Activated naive CD8-positive, alpha-beta T cell treated with anti-CD3 and anti-CD28 coated beads, Interleukin-2, amount 10 ng/mL, durations not matched to agents 7 days and 5 days (primary cell): ENCODE measurements around the gene CSTF2T. TPM values are rescaled to one million over a fixed set of nuclear protein-coding genes. Genes with fewer than 3 reads are reported as not detected.

ENCODE experiments used
- ATAC-seq: fragments of 150-1000 bp; cut with Tn5 transposase; one replicate; pipeline ENCODE4 v1.10.0; 2021; ENCODE audit warnings: low read depth, moderate library complexity
- POLR2A ChIA-PET: fragments of 350-600 bp; sonication (Branson Sonifier 250); formaldehyde crosslinking; loops from one replicate; lab custom pipeline; 2021; ENCODE audit warnings: antibody characterized with exemption; lab: Charles Lee
- DNase-seq: peaks from one replicate; pipeline ENCODE4 v3.0.0; 2021
- H3K27ac Mint-ChIP-seq: one replicate; pipeline ENCODE4 v1.8.0; 2022; ENCODE audit warnings: mild to moderate bottlenecking, mixed read lengths
- H3K27me3 Mint-ChIP-seq: one replicate; pipeline ENCODE4 v1.8.0; 2022; ENCODE audit warnings: mild to moderate bottlenecking, moderate library complexity, mixed read lengths
- H3K36me3 Mint-ChIP-seq: one replicate; pipeline ENCODE4 v1.8.0; 2021; ENCODE audit warnings: mild to moderate bottlenecking, mixed read lengths
- H3K4me1 Mint-ChIP-seq: one replicate; pipeline ENCODE4 v1.8.0; 2021; ENCODE audit warnings: mixed read lengths
- H3K4me3 Mint-ChIP-seq: one replicate; pipeline ENCODE4 v1.8.0; 2022; ENCODE audit warnings: mild to moderate bottlenecking, moderate library complexity, mixed read lengths
- H3K9me3 Mint-ChIP-seq: one replicate; pipeline ENCODE4 v1.8.0; 2021; ENCODE audit warnings: mixed read lengths
- total RNA-seq, 2 experiments: library from RNA; stranded (reverse); gene quantifications; one replicate each; pipeline ENCODE4 v1.2.3, GENCODE V29; 2021

The CSTF2T gene, protein sequence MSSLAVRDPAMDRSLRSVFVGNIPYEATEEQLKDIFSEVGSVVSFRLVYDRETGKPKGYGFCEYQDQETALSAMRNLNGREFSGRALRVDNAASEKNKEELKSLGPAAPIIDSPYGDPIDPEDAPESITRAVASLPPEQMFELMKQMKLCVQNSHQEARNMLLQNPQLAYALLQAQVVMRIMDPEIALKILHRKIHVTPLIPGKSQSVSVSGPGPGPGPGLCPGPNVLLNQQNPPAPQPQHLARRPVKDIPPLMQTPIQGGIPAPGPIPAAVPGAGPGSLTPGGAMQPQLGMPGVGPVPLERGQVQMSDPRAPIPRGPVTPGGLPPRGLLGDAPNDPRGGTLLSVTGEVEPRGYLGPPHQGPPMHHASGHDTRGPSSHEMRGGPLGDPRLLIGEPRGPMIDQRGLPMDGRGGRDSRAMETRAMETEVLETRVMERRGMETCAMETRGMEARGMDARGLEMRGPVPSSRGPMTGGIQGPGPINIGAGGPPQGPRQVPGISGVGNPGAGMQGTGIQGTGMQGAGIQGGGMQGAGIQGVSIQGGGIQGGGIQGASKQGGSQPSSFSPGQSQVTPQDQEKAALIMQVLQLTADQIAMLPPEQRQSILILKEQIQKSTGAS
- 10 to 100 TPM; 35.5 to 37.2 TPM for total RNA-seq

DNA sequence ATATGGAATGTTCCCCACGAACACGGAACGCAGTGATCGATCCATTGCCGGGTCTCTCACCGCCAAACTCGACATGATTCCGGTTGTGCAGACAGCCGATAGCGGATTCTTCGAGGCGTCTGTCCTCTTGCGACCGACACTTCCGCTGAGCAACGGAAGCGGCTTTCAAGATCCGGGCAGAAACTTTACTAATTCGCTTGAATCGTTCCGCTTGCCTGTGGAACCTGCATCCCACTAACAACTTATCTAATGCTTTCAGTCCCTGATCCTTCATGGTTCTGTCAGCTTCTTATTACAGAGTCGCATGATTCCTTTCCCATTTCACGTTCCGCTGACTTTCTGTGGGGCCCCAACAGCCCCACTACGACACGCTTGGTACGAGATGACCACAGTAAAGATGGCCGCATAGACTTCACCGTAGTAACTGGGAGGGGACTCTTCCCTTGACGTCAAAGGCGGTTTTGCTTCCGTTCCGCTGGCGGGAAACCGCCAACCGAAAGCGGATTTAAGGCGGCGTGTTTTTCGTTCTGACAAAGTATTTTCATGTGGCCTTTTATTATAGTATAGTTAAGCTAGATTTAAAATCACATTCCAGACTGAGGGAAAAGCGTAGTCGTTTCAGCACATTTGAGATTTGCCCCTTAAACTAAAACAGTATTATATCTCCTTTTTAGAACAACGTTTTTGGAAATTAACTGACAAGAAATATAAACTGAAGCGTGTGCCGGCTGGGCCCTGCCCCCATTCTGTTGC lies at the start of gene CSTF2T:
TSS of gene CSTF2T (minus strand) at position 121 of the 753 bp plus-strand sequence. CDS start at position 75, 46 bp downstream.
- H3K4me3 Mint-ChIP-seq = peak within 1 kb of the TSS; percentile 98
- no peaks in the 10 kb centered on the region for H3K27me3 Mint-ChIP-seq
- POLR2A ChIA-PET = interaction anchor here (1.2 kb wide), 1 partner anchor 9 kb away, joined by 3 read pairs; no protein-coding TSS in a partner anchor
- peaks cover 33% of the 10 kb centered on the region for H3K4me1 Mint-ChIP-seq
- H3K27ac Mint-ChIP-seq = peak within 1 kb of the TSS; percentile 100
- no peaks in the 10 kb centered on the region for H3K9me3 Mint-ChIP-seq
- peak; percentile 89 for DNase-seq
- ATAC-seq = peak; percentile 90
- peaks cover 39% of the 10 kb centered on the region for H3K36me3 Mint-ChIP-seq

DNA sequence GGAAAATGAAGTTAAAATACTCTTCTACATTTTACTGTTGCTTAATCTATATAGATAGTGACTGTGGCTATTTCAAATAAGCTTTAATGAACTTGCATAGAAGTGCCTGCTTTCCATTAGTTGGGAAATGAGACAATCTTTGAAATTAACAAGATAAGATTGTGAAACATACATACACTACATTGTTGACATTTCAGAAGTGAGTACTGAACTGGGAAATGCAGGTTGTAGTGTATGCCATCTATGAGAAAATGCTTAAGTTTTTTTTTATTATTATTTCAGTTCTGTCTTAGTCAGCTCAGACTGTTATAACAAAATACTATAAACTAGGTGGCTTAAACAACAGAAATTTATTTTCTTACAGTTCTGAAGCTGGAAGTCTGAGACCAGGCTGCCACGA lies 49.6 kb upstream of the CSTF2T start:
- DNase-seq (no peak), ATAC-seq (no peak)
- H3K9me3 Mint-ChIP-seq = no peaks in the 10 kb centered on the region
- POLR2A ChIA-PET = no interaction called here
- H3K27me3 Mint-ChIP-seq = no peaks in the 10 kb centered on the region
- no peaks in the 10 kb centered on the region for H3K4me1 Mint-ChIP-seq
- no peak overlapping the region for H3K4me3 Mint-ChIP-seq
- H3K27ac Mint-ChIP-seq = no peak overlapping the region
- H3K36me3 Mint-ChIP-seq = no peaks in the 10 kb centered on the region

DNA sequence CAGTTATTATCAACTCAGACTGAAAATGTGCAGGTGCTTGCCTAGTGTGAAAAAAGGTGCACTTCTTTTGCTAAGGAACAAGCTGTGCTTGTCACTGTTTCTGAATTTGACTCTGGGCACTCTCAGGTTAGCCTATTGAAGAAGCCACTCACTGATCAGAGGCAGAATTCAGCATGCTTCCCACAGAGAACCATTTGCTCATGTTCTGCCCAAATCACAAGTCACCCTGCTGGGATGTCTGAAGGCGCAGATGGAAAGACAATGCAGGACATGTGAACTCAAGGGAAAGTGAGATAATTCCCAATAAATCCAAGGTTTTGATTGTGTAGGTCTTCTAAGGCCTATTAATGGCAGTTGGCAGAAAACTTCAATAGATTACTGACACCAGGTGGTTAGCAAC lies 47.8 kb upstream of the CSTF2T start:
- POLR2A ChIA-PET = no interaction called here
- ATAC-seq (no peak), DNase-seq (no peak)
- Mint-ChIP-seq H3K9me3 (no peaks in the 10 kb centered on the region), H3K36me3 (no peaks in the 10 kb centered on the region), H3K27me3 (no peaks in the 10 kb centered on the region), H3K4me3 (no peak overlapping the region), H3K27ac (no peak overlapping the region), H3K4me1 (no peaks in the 10 kb centered on the region)

DNA sequence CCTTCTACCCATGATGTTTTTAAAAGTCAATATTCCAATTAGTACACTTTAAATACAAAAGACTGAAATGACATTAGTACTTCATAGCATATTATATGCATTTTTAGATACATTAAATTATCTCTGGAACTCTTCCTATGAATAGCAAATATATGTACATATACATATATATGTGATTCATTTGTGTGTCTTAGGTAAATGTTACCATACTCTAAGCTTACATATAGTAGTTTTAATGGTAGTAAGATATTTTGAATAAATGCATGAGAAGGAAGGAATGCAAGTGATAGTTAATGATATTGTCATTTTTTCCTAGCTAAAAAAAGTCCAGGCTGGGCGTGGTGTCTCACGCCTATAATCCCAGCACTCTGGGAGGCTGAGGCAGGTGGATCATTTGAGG lies 46.0 kb upstream of the CSTF2T start:
- H3K4me3 Mint-ChIP-seq = no peak overlapping the region
- POLR2A ChIA-PET = no interaction called here

DNA sequence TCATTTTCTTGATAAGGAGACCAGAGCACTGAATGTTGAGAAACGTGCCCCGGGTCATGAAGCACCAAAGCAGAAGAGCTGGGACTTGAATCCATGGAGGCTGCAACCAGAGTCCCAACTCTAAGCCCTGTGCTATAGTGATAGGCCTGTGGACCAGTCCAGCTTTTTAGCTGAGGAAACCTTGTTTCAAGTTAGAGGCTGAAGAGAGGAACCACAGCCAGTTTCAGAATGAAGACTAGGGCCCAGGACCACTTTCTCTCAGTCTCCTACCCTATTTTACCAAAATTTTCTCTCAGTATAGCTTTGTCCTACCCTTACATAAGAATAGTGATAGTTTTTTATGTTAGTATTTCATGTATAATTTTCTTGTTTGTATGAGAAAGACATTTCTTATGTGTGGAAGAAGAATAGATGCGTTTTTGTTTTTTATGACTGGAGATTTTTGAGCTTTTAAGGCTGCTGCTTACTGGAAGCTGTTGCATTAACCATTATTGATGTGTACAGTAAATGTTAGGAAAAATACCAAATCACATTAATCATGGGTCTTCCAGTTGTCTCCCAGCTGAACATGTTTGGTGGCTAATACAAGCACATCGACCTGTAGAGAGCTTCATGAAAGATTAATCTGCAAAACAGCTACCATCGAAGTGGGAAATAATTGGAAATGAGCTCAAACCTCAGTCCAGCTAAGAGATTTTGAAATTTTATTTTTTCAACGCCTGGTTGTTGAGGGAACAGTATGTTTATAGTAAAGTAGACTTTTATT lies 45.0 kb upstream of the CSTF2T start:
- H3K27me3 Mint-ChIP-seq = no peaks in the 10 kb centered on the region
- no peak overlapping the region for H3K4me3 Mint-ChIP-seq
- H3K9me3 Mint-ChIP-seq = no peaks in the 10 kb centered on the region
- no peak for DNase-seq
- no peak overlapping the region for H3K27ac Mint-ChIP-seq
- no peaks in the 10 kb centered on the region for H3K36me3 Mint-ChIP-seq
- POLR2A ChIA-PET = no interaction called here
- H3K4me1 Mint-ChIP-seq = no peaks in the 10 kb centered on the region
- no peak for ATAC-seq

More for the DNA sequence above, 46.0 kb upstream of the CSTF2T start:
- Mint-ChIP-seq H3K36me3 (no peaks in the 10 kb centered on the region), H3K4me1 (no peaks in the 10 kb centered on the region), H3K27ac (no peak overlapping the region), H3K27me3 (no peaks in the 10 kb centered on the region), H3K9me3 (no peaks in the 10 kb centered on the region)
- ATAC-seq (no peak), DNase-seq (no peak)

DNA sequence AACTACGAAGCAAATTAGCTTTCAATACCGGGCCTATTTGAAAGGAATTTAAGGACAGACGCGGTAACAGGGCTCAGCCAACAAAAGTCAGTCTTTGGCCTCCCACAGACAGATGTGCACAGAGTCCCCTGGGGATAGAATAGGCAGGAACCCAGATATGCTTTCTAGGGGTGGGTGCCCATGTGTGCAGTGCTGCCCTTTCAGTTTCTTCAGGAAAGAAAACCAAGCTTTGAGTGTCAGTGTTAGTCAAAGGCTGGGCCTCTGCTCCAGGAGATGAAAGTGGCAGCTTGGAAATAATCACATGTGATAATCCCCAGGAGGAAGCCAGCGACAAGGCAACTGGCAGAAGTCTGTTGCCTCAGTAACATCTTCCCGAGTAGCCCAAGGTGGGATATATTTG lies 43.8 kb upstream of the CSTF2T start:
- H3K27ac Mint-ChIP-seq = no peak overlapping the region
- POLR2A ChIA-PET = no interaction called here
- H3K4me1 Mint-ChIP-seq = no peaks in the 10 kb centered on the region
- DNase-seq (no peak), ATAC-seq (no peak)
- H3K36me3 Mint-ChIP-seq = no peaks in the 10 kb centered on the region
- H3K9me3 Mint-ChIP-seq = no peaks in the 10 kb centered on the region
- H3K27me3 Mint-ChIP-seq = peaks cover 3% of the 10 kb centered on the region
- H3K4me3 Mint-ChIP-seq = no peak overlapping the region

DNA sequence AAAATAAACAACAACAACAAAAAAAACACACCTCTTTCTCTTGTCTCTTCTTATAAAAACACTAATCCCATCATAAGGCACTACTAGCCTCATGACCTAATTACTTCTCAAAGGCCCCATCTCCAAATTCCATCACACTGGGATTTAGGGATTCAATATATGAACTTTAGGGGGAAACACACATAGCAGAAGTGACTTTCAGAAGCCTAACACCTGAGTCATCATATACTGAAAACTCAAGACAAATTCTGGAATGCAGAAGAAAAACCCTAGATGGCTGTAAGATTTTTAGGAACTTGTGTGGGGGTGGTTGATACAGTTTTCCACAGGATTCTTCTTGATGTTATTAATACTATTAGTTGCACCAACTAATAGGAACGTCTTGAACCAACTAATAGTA lies 33.7 kb upstream of the CSTF2T start:
- POLR2A ChIA-PET = no interaction called here
- peaks cover 2% of the 10 kb centered on the region for H3K27me3 Mint-ChIP-seq
- H3K27ac Mint-ChIP-seq = no peak overlapping the region
- DNase-seq (no peak), ATAC-seq (no peak)
- H3K9me3 Mint-ChIP-seq = no peaks in the 10 kb centered on the region
- no peak overlapping the region for H3K4me3 Mint-ChIP-seq
- no peaks in the 10 kb centered on the region for H3K4me1 Mint-ChIP-seq
- H3K36me3 Mint-ChIP-seq = no peaks in the 10 kb centered on the region

DNA sequence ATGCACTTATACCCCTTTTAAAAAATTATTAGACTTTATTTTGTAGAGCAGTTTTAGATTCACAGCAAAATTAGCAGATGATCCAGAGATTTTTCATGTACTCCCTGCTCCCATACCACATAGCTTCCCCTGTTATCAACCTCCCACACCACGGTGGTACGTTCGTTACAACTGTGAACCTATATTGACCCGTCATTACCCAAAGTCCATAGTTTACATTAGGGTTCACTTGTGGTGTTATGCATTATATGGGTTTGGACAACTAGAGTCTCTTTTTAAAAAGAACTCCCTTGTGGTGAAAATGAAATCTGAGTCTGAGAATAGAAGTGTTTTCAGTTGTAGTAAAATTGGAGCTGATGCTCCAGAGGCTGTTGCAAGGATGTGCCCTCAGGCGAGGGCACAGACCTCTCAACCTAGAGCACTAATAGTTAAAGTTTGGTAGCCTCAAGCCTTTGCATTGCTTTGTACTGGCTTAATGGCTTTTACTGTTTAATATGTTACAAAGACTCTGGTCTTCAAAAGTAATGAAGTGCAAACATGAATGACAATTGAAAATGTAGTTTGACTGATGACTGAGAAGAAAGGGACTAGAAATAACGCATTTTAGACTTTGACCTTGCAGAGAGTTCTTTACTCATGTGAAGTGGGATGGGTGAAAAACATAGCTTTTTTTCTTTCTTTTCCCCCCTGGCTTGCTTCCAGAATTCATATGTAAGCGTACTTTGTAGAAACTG lies 30.6 kb upstream of the CSTF2T start:
- no peak for ATAC-seq
- POLR2A ChIA-PET = no interaction called here
- H3K36me3 Mint-ChIP-seq = no peaks in the 10 kb centered on the region
- no peak overlapping the region for H3K4me3 Mint-ChIP-seq
- H3K27ac Mint-ChIP-seq = no peak overlapping the region
- H3K4me1 Mint-ChIP-seq = no peaks in the 10 kb centered on the region
- no peaks in the 10 kb centered on the region for H3K27me3 Mint-ChIP-seq
- DNase-seq = no peak
- H3K9me3 Mint-ChIP-seq = no peaks in the 10 kb centered on the region

DNA sequence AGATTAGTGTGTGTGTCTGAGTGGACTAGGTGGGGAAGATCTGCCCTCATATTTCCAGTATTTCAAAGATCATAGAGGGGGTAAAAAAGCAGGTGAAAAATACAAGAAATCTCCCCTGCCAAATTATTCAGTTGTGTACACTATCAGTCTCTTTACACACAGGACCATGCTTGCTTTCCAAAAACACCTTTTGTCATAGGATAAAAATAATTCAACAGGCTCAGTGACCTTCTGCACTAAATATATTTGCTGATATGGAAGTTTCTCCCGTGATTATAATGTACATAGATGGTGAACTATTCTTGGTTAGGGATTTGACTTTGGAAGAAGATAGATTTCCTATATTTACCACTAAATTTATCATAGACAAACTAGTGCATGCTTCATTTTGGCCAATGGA lies 24.6 kb upstream of the CSTF2T start:
- Mint-ChIP-seq H3K27me3 (peaks cover 5% of the 10 kb centered on the region), H3K9me3 (peaks cover 1% of the 10 kb centered on the region), H3K36me3 (no peaks in the 10 kb centered on the region), H3K27ac (no peak overlapping the region), H3K4me1 (no peaks in the 10 kb centered on the region), H3K4me3 (no peak overlapping the region)
- DNase-seq (no peak), ATAC-seq (no peak)
- POLR2A ChIA-PET = no interaction called here

DNA sequence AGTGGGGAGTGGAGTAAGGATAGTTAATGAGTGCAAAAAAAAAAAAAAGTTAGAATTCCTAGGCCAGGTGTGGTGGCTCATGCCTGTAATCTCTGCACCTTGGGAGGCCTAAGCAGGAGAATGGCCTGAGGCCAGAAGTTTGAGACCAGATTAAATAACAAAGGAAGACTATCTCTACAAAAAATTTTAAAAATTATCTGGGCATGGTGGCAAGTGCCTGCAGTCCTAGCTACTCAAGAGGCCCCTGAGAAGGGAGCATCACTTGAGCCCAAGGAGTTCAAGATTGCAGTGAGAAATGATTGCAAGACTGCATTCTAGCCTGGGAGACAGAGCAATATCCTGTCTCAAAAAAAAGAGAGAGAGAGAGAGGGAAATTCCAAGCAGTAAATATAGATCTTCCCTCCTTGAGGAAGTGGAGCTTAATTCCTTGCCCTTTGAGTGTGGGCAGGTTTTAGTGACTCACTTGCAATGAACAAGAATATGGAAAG lies 19.5 kb upstream of the CSTF2T start:
- POLR2A ChIA-PET = no interaction called here
- H3K9me3 Mint-ChIP-seq = peaks cover 1% of the 10 kb centered on the region
- no peak for ATAC-seq

DNA sequence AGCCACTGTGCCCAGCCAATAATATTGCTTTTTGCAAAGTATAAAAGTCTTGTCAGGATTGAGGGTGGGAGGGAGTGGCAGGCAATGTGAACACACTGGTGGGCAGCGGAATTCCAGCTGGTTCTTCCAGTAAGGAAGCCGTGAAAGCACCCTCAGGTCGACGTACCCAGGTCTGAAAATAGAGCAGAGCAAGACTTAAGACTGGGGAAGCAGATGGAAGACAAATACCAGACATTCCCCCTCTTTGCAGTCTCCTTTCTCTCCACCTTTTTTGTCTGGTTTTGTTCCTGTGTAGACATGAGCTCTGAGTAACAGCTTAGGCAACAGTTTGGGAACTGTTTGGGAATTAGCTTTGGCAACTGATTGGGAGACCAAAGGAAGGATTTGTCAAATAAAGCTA lies 17.6 kb upstream of the CSTF2T start:
- Mint-ChIP-seq H3K27ac (no peak overlapping the region), H3K27me3 (peaks cover 11% of the 10 kb centered on the region), H3K4me1 (peaks cover under 1% of the 10 kb centered on the region), H3K4me3 (no peak overlapping the region), H3K36me3 (no peaks in the 10 kb centered on the region), H3K9me3 (no peaks in the 10 kb centered on the region)
- ATAC-seq (no peak), DNase-seq (no peak)
- POLR2A ChIA-PET = no interaction called here

More for the DNA sequence above, 19.5 kb upstream of the CSTF2T start:
- Mint-ChIP-seq H3K36me3 (no peaks in the 10 kb centered on the region), H3K27me3 (peaks cover 11% of the 10 kb centered on the region), H3K4me1 (no peaks in the 10 kb centered on the region), H3K27ac (no peak overlapping the region), H3K4me3 (no peak overlapping the region)
- DNase-seq = no peak

DNA sequence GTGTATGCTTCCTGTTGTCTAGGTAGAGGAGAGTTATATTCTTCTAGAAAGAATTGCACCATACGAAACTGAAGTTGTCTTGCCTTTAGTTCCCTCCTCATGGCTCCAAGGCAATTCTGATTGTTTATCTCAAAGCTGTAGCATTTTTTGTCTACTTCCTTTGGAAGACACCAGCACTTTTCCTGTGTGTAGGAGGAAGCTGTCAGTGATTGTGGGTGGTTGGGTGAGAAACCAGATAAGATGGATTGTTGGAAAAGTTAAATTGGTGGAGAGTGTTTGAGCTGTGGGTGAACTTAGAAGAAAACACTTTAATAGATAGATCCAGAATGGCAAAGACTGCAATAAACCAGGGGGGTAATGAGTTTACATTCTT lies 12.1 kb upstream of the CSTF2T start:
- ATAC-seq = no peak
- peak overlapping the region; percentile 14 for H3K27ac Mint-ChIP-seq

More for the DNA sequence above, 12.1 kb upstream of the CSTF2T start:
- no peaks in the 10 kb centered on the region for H3K27me3 Mint-ChIP-seq
- H3K9me3 Mint-ChIP-seq = peaks cover 3% of the 10 kb centered on the region
- peaks cover 6% of the 10 kb centered on the region for H3K36me3 Mint-ChIP-seq
- DNase-seq = no peak
- POLR2A ChIA-PET = no interaction called here
- peaks cover 33% of the 10 kb centered on the region for H3K4me1 Mint-ChIP-seq
- H3K4me3 Mint-ChIP-seq = no peak overlapping the region
